HepG2 (cell line): ENCODE results near the gene OSM. TPM values are rescaled to one million over a fixed set of nuclear protein-coding genes. Genes with fewer than 3 reads are reported as not detected.

Experiments
- ATAC-seq: fragments of 200-7000 bp; cut with Tn5 transposase; 3 replicates; pipeline ENCODE4 v1.9.1; 2020; ENCODE audit warnings: mild to moderate bottlenecking, moderate library complexity
- BruUV-seq: library from RNA; stranded (reverse); fragments of 400-500 nt; replicated peaks from 2 replicates; lab custom pipeline; 2021; lab: Mats Ljungman, UMichigan
- CTCF ChIA-PET: fragments of 300-600 bp; formaldehyde crosslinking; extraction: SDS; loops from one replicate; lab custom pipeline; 2021; ENCODE audit warnings: low total read pairs, inconsistent platforms, low intra/inter-chr PET ratio; lab: Yijun Ruan, JAX
- POLR2A ChIA-PET: fragments of 350-600 bp; sonication (Branson Sonifier 250); formaldehyde crosslinking; loops from one replicate; lab custom pipeline; 2020; ENCODE audit warnings: antibody characterized with exemption, inconsistent platforms; lab: Yijun Ruan, JAX
- DNase-seq: peaks from one replicate; pipeline ENCODE4 v3.0.0-alpha.2; 2015; ENCODE audit warnings: low spot score
- FAIRE-seq: peaks from 3 replicates; lab custom pipeline; 2011; peaks lifted over from hg19 to GRCh38; lab: Jason Lieb, UNC
- H2AFZ ChIP-seq: one replicate; pipeline ENCODE4 v1.6.1; 2011; ENCODE audit warnings: low read length, inconsistent platforms
- H3K27ac ChIP-seq: fragments of 300-600 bp; 3 replicates; pipeline ENCODE4 v1.8.0; 2011; ENCODE audit warnings: mixed run types, mild to moderate bottlenecking, mixed read lengths, low read length, inconsistent platforms; ENCODE audit not compliant: insufficient read depth; ENCODE audit errors: extremely low read length
- H3K27me3 ChIP-seq, 2 experiments: fragments of 200-600 bp in 1 of 2; 2 replicates in 1 of 2; 3 replicates in 1 of 2; pipeline versions ENCODE4 v1.6.0 to v1.8.0; 2011; ENCODE audit warnings: low read length in 2 of 2, mild to moderate bottlenecking in 2 of 2, moderate library complexity in 2 of 2, inconsistent platforms in 1 of 2; ENCODE audit not compliant: insufficient read depth in 2 of 2, control insufficient read depth in 1 of 2
- H3K36me3 ChIP-seq, 2 experiments: fragments of 200-600 bp in 1 of 2; replicated peaks in 1 of 2; 2 replicates in 1 of 2; 3 replicates in 1 of 2; pipeline versions ENCODE4 v1.5.1 to v1.8.0; 2011; ENCODE audit warnings: low read length in 2 of 2, inconsistent platforms in 1 of 2; ENCODE audit not compliant: insufficient read depth in 2 of 2, control insufficient read depth in 1 of 2
- H3K4me1 ChIP-seq: 2 replicates; pipeline ENCODE4 v1.5.1; 2012; ENCODE audit warnings: low read length, inconsistent platforms; ENCODE audit not compliant: insufficient read depth
- H3K4me2 ChIP-seq: 2 replicates; pipeline ENCODE4 v1.6.0; 2011; ENCODE audit warnings: low read depth, low read length, inconsistent platforms
- H3K4me3 ChIP-seq, 3 experiments: fragments of 200-600 bp in 1 of 3; sonication (generic), shearing (Covaris generic) in 1 of 3; replicated peaks in 1 of 3; 2 replicates each; pipeline ENCODE4 v1.5.1; 2011 to 2016; ENCODE audit warnings: low read length in 3 of 3, inconsistent platforms in 2 of 3, low read depth in 2 of 3, mild to moderate bottlenecking in 2 of 3, control low read depth in 1 of 3, mixed read lengths in 1 of 3; ENCODE audit not compliant: insufficient read depth in 1 of 3
- H3K79me2 ChIP-seq: one replicate; pipeline ENCODE4 v1.6.1; 2011; ENCODE audit warnings: low read length, inconsistent platforms; ENCODE audit not compliant: insufficient read depth
- H3K9ac ChIP-seq: 2 replicates; pipeline ENCODE4 v1.6.0; 2011; ENCODE audit warnings: mild to moderate bottlenecking, low read depth, low read length, inconsistent platforms; ENCODE audit not compliant: insufficient read depth
- H3K9me3 ChIP-seq: 2 replicates; pipeline ENCODE4 v1.5.1; 2012; ENCODE audit warnings: mild to moderate bottlenecking, low read length
- H4K20me1 ChIP-seq: 2 replicates; pipeline ENCODE4 v1.6.0; 2011; ENCODE audit warnings: inconsistent platforms, mild to moderate bottlenecking, low read length, moderate library complexity; ENCODE audit not compliant: insufficient read depth
- ETV6 ChIP-seq: sonication (generic); formaldehyde crosslinking; conservative IDR thresholded peaks from 2 replicates; pipeline ENCODE4 v1.4.0; 2020; ENCODE audit warnings: missing genetic modification reagents
- LBX2 ChIP-seq: sonication (generic); formaldehyde crosslinking; IDR thresholded peaks from 2 replicates; pipeline ENCODE4 v1.5.0; 2020; ENCODE audit warnings: missing genetic modification reagents, mild to moderate bottlenecking, borderline replicate concordance
- MATR3 ChIP-seq: sonication (generic); formaldehyde crosslinking; IDR thresholded peaks from 2 replicates; pipeline ENCODE4 v1.4.0; 2020; ENCODE audit warnings: missing genetic modification reagents
- RARA ChIP-seq: IDR thresholded peaks from 2 replicates; pipeline ENCODE4 v1.6.1; 2016; ENCODE audit warnings: missing genetic modification reagents, missing compliant biosample characterization
- ZBTB37 ChIP-seq: sonication (generic); formaldehyde crosslinking; IDR thresholded peaks from 2 replicates; pipeline ENCODE4 v1.4.0; 2020; ENCODE audit warnings: mild to moderate bottlenecking, missing genetic modification reagents
- ZNF317 ChIP-seq: sonication (generic); formaldehyde crosslinking; IDR thresholded peaks from 2 replicates; pipeline ENCODE4 v1.5.0; 2020; ENCODE audit warnings: mild to moderate bottlenecking, missing genetic modification reagents
- ZNF33B ChIP-seq: sonication (generic); formaldehyde crosslinking; IDR thresholded peaks from 2 replicates; pipeline ENCODE4 v1.5.1; 2020; ENCODE audit warnings: mild to moderate bottlenecking, missing genetic modification reagents
- ZNF567 ChIP-seq: sonication (generic); formaldehyde crosslinking; IDR thresholded peaks from 2 replicates; pipeline ENCODE4 v1.8.1; 2023; ENCODE audit warnings: mild to moderate bottlenecking, missing genetic modification reagents, borderline replicate concordance
- ZNF577 ChIP-seq: sonication (generic); formaldehyde crosslinking; IDR thresholded peaks from 2 replicates; pipeline ENCODE4 v1.4.0; 2020; ENCODE audit warnings: mild to moderate bottlenecking, low read depth, missing genetic modification reagents, borderline replicate concordance
- ZUFSP ChIP-seq: sonication (generic); formaldehyde crosslinking; IDR thresholded peaks from 2 replicates; pipeline ENCODE4 v1.9.0; 2021; ENCODE audit warnings: missing genetic modification reagents, mild to moderate bottlenecking, borderline replicate concordance
- WGBS: methylation state at CpG from one replicate; pipeline ENCODE4 v1.1.6; 2017; ENCODE audit warnings: low lambda C conversion rate; 5-methylcytosine and 5-hydroxymethylcytosine counted together
- in situ Hi-C: cut with HindIII; loops from 2 replicates; pipeline ENCODE4 v1.10.0; 2017; ENCODE audit warnings: low pct_unique_long_range_greater_than_20kb; ENCODE audit not compliant: extremely low pct_ligation_motif_present
- intact Hi-C: fragments of 100-400 bp; cut with micrococcal nuclease; formaldehyde crosslinking; loops from one replicate; pipeline ENCODE4 v1.10.0; 2022; ENCODE audit not compliant: unreplicated experiment
- polyA plus RNA-seq, 8 experiments: library from polyadenylated mRNA; depleted of rRNA in 3 of 8; stranded (reverse) in 7 of 8; unstranded in 1 of 8; fragments of >200 nt; fragmentation: Illumina TruSeq in 4 of 8; extraction: Trizol in 4 of 8; gene quantifications; 2 replicates each; pipeline versions ENCODE4 v1.2.1 to v1.2.3, GENCODE V29; 2011 to 2016; ENCODE audit warnings: low read depth in 4 of 8, missing spikeins in 1 of 8, mixed read lengths in 1 of 8; ENCODE audit not compliant: insufficient read depth in 1 of 8
- total RNA-seq, 5 experiments: library from RNA; depleted of rRNA; stranded (reverse); fragments of >200 nt; fragmentation: Illumina TruSeq; extraction: Trizol; gene quantifications; 2 replicates each; pipeline ENCODE4 v1.2.3, GENCODE V29; 2016; ENCODE audit warnings: low read depth in 1 of 5
- TF ChIP-seq, protein P1 (sequence below): IDR thresholded peaks from 2 replicates; pipeline ENCODE4 v1.6.1; 2018; ENCODE audit warnings: missing genetic modification reagents, mild to moderate bottlenecking, missing compliant biosample characterization

The OSM gene
- total and polyA plus RNA-seq, 2 of the 13 experiments (the other 11 are each of a cell fraction or from before 2014, with no cell fraction given), result not detected

DNA sequence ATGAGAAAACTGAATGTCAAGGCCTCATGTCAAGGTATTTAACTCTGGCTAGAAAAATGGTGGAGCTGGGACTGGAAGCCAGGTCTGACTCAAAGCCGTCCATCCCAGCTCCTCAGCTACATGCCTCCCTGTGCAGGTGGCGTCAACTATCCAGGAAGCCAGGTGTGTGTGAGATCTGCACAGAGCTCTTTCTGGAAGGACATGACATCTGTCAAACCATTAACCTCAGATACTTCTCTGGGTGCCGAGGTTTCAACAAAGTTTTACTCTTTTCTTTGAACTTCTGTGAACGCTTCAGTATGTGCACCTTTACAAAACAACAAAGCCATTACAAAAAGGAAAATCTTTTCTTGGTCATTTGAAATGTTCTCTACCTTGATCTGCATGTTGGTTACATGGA lies 29.7 kb upstream of the OSM start:
- ATAC-seq, result no peak
- no peak overlapping the region for H3K27ac ChIP-seq
- WGBS, result 94% methylated on average over 4 of the region's 4 CpGs
- BruUV-seq, result no TSS peak
- H3K79me2 ChIP-seq, result no peaks in the 10 kb centered on the region
- no peak overlapping the region for H3K9ac ChIP-seq
- H3K9me3 ChIP-seq, result no peaks in the 10 kb centered on the region
- no peak overlapping the region for H3K4me2 ChIP-seq
- H4K20me1 ChIP-seq, result no peaks in the 10 kb centered on the region
- intact Hi-C loops, result no loop called here
- H3K27me3 ChIP-seq, result no peaks in the 10 kb centered on the region
- peaks cover 2% of the 10 kb centered on the region for H3K4me1 ChIP-seq
- H3K36me3 ChIP-seq, result peaks cover 8 to 15% of the 10 kb centered on the region in 2 experiments; a peak in 3 of 5 replicates
- H2AFZ ChIP-seq, result no peak overlapping the region
- POLR2A ChIA-PET, result interaction anchor here (1.2 kb wide), 1 partner anchor 61 kb away, joined by 3 read pairs; the partner anchor contains the start of genes CCDC157 and SF3A1
- DNase-seq, result no peak
- H3K4me3 ChIP-seq, result no peak overlapping the region
- in situ Hi-C loops, result no loop called here
- CTCF ChIA-PET, result no interaction called here
- TF ChIP-seq ZUFSP (CRISPR knock-in tag) (no peak), ZNF577 (CRISPR knock-in tag) (no peak), MATR3 (CRISPR knock-in tag) (no peak), RARA (CRISPR knock-in tag) (no peak), LBX2 (CRISPR knock-in tag) (no peak), ZBTB37 (CRISPR knock-in tag) (no peak), ZNF567 (CRISPR knock-in tag) (no peak), ZNF317 (CRISPR knock-in tag) (no peak), ETV6 (CRISPR knock-in tag) (no peak), ZNF33B (no peak)
- TF ChIP-seq, protein P1, sequence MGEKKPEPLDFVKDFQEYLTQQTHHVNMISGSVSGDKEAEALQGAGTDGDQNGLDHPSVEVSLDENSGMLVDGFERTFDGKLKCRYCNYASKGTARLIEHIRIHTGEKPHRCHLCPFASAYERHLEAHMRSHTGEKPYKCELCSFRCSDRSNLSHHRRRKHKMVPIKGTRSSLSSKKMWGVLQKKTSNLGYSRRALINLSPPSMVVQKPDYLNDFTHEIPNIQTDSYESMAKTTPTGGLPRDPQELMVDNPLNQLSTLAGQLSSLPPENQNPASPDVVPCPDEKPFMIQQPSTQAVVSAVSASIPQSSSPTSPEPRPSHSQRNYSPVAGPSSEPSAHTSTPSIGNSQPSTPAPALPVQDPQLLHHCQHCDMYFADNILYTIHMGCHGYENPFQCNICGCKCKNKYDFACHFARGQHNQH (CRISPR knock-in tag), result no peak
- TF ChIP-seq, all 625 proteins: peak for 0
- FAIRE-seq, result no peak
